Activated T-cell treated with anti-CD3 and anti-CD28 coated beads for 4 hours (primary cell): ENCODE measurements around the gene CFAP46.

Source experiments
- DNase-seq: peaks from one replicate; pipeline ENCODE4 v3.0.0-alpha.2; 2020

The CFAP46 gene

GRCh38 chr10:132764108-132764507 lies 178.3 kb downstream of the CFAP46 start:
- no peak for DNase-seq

GRCh38 chr10:132763545-132763944 lies 178.8 kb downstream of the CFAP46 start:
- DNase-seq, result no peak

GRCh38 chr10:132762267-132762666 lies 180.1 kb downstream of the CFAP46 start:
- DNase-seq, result no peak

- no peak for DNase-seq
Observed at GRCh38 chr10:132761395-132762060, 180.8 kb downstream of the CFAP46 start.

GRCh38 chr10:132758865-132759264 lies 183.5 kb downstream of the CFAP46 start:
- no peak for DNase-seq
